Activated CD4-positive, alpha-beta T cell treated with anti-CD3 and anti-CD28 coated beads for 24 hours (primary cell): ENCODE results near the gene CCDC187.

ENCODE experiments used
- DNase-seq, 2 donors: peaks; one replicate each; pipeline ENCODE4 v3.0.0-alpha.2; 2020; ENCODE audit warnings: low read depth in 2 of 2

Gene CCDC187

GRCh38 chr9:136311051-136312008 lies 7.4 kb upstream of the CCDC187 start:
- no peak for DNase-seq

GRCh38 chr9:136310273-136311030 lies 6.6 kb upstream of the CCDC187 start:
- no peak for DNase-seq

GRCh38 chr9:136309806-136310220 lies 5.9 kb upstream of the CCDC187 start:
- no peak for DNase-seq

- DNase-seq: no peak
Measured at GRCh38 chr9:136309101-136309801, 5.4 kb upstream of the CCDC187 start.

GRCh38 chr9:136308702-136309053 lies 4.8 kb upstream of the CCDC187 start:
- DNase-seq: no peak

GRCh38 chr9:136308006-136308701 lies 4.3 kb upstream of the CCDC187 start:
- no peak for DNase-seq

GRCh38 chr9:136307215-136307750 lies 3.4 kb upstream of the CCDC187 start:
- no peak for DNase-seq

- DNase-seq: no peak
Measured at GRCh38 chr9:136306211-136307208, 2.6 kb upstream of the CCDC187 start.

GRCh38 chr9:136305804-136306203 lies 1.9 kb upstream of the CCDC187 start:
- no peak for DNase-seq

GRCh38 chr9:136304981-136305380 lies 1.1 kb upstream of the CCDC187 start:
- no peak for DNase-seq

GRCh38 chr9:136304456-136304855 lies 562 bp upstream of the CCDC187 start:
- DNase-seq: no peak

- no peak for DNase-seq
Measured at GRCh38 chr9:136303066-136303824, 649 bp downstream of the CCDC187 start.

- DNase-seq: no peak
Measured at GRCh38 chr9:136302527-136302926, 1.4 kb downstream of the CCDC187 start.

GRCh38 chr9:136300866-136301265 lies 3.0 kb downstream of the CCDC187 start:
- DNase-seq: no peak

- DNase-seq: no peak
Measured at GRCh38 chr9:136300016-136300545, 3.8 kb downstream of the CCDC187 start.

GRCh38 chr9:136299541-136299940 lies 4.4 kb downstream of the CCDC187 start:
- no peak for DNase-seq

- no peak for DNase-seq
Measured at GRCh38 chr9:136299116-136299515, 4.8 kb downstream of the CCDC187 start.

- DNase-seq: no peak
Measured at GRCh38 chr9:136297766-136298735, 5.8 kb downstream of the CCDC187 start.
